H1 (cell line): Measurements from ENCODE around the gene METTL8. TPM values are rescaled to one million over a fixed set of nuclear protein-coding genes. Genes with fewer than 3 reads are reported as not detected.

Experiments
- CTCF ChIA-PET: fragments of 300-600 bp; sonication (Branson Sonifier 250); formaldehyde crosslinking; loops from one replicate; lab custom pipeline; 2021; ENCODE audit not compliant: partially characterized antibody; lab: Charles Lee
- POLR2A ChIA-PET: fragments of 300-600 bp; sonication (Branson Sonifier 250); formaldehyde crosslinking; loops from one replicate; lab custom pipeline; 2021; ENCODE audit warnings: inconsistent platforms; ENCODE audit not compliant: partially characterized antibody; lab: Charles Lee
- DNase-seq, 2 experiments: peaks; one replicate each; pipeline versions ENCODE4 v3.0.0 to v3.0.0-alpha.2; 2010 to 2022; ENCODE audit warnings: low spot score in 2 of 2, low read depth in 1 of 2, mixed read lengths in 1 of 2
- FAIRE-seq: peaks from 2 replicates; lab custom pipeline; 2011; peaks lifted over from hg19 to GRCh38; lab: Jason Lieb, UNC
- H2AFZ ChIP-seq: 2 replicates; pipeline ENCODE4 v1.8.1; 2012; ENCODE audit warnings: low read length, inconsistent platforms
- H2AK5ac ChIP-seq: 2 replicates; pipeline ENCODE4 v1.6.1; 2013; ENCODE audit warnings: low read depth, low read length
- H2BK120ac ChIP-seq: replicated peaks from 2 replicates; pipeline ENCODE3; 2013; ENCODE audit warnings: low read depth, low read length, inconsistent platforms
- H2BK12ac ChIP-seq: 2 replicates; pipeline ENCODE4 v1.6.1; 2013; ENCODE audit warnings: low read depth, low read length
- H2BK15ac ChIP-seq: 2 replicates; pipeline ENCODE4 v1.6.1; 2013; ENCODE audit warnings: low read length
- H2BK20ac ChIP-seq: 2 replicates; pipeline ENCODE4 v1.6.1; 2013; ENCODE audit warnings: low read length
- H2BK5ac ChIP-seq: 2 replicates; pipeline ENCODE4 v1.6.1; 2013; ENCODE audit warnings: low read depth, low read length
- H3K14ac ChIP-seq: 2 replicates; pipeline ENCODE4 v1.6.1; 2013; ENCODE audit warnings: inconsistent platforms; ENCODE audit not compliant: insufficient read length
- H3K18ac ChIP-seq: 2 replicates; pipeline ENCODE4 v1.6.1; 2013; ENCODE audit warnings: low read length; ENCODE audit errors: extremely low read depth
- H3K23ac ChIP-seq: 2 replicates; pipeline ENCODE4 v1.6.1; 2013; ENCODE audit warnings: inconsistent platforms; ENCODE audit not compliant: insufficient read length
- H3K23me2 ChIP-seq: 2 replicates; pipeline ENCODE4 v1.6.1; 2013; ENCODE audit warnings: low read depth, low read length
- H3K27ac ChIP-seq: 2 replicates; pipeline ENCODE4 v1.6.1; 2011; ENCODE audit warnings: low read depth, low read length, inconsistent platforms
- H3K27me3 ChIP-seq, 4 experiments: replicated peaks in 1 of 4; 1 replicate in 1 of 4; 2 replicates in 3 of 4; pipeline versions ENCODE4 v1.6.1 to v1.8.1; 2011 to 2013; ENCODE audit warnings: low read length in 3 of 4, mild to moderate bottlenecking in 3 of 4, inconsistent platforms in 2 of 4, mixed read lengths in 2 of 4, moderate library complexity in 1 of 4; ENCODE audit not compliant: control insufficient read depth in 3 of 4, insufficient read depth in 3 of 4; ENCODE audit errors: extremely low read depth in 1 of 4
- H3K36me3 ChIP-seq, 4 experiments: 2 replicates each; pipeline versions ENCODE4 v1.6.1 to v1.8.1; 2011 to 2013; ENCODE audit warnings: mild to moderate bottlenecking in 4 of 4, low read length in 3 of 4, moderate library complexity in 2 of 4, control low read depth in 1 of 4, inconsistent platforms in 1 of 4; ENCODE audit not compliant: insufficient read depth in 4 of 4, control insufficient read depth in 2 of 4
- H3K4ac ChIP-seq: replicated peaks from 2 replicates; pipeline ENCODE3; 2013; ENCODE audit warnings: low read length, low read depth, mixed read lengths, inconsistent platforms; ENCODE audit not compliant: insufficient read length
- H3K4me1 ChIP-seq, 4 experiments: replicated peaks in 1 of 4; 1 replicate in 1 of 4; 2 replicates in 3 of 4; pipeline versions ENCODE4 v1.6.1 to v1.8.1; 2011 to 2013; ENCODE audit warnings: low read length in 3 of 4, inconsistent platforms in 2 of 4, mixed read lengths in 1 of 4; ENCODE audit not compliant: insufficient read depth in 4 of 4, control insufficient read depth in 3 of 4
- H3K4me2 ChIP-seq, 2 experiments: 2 replicates each; pipeline versions ENCODE4 v1.6.1 to v1.8.1; 2011 to 2013; ENCODE audit warnings: low read depth in 2 of 2, low read length in 2 of 2, control low read depth in 1 of 2, inconsistent platforms in 1 of 2, mild to moderate bottlenecking in 1 of 2; ENCODE audit not compliant: insufficient read depth in 1 of 2
- H3K4me3 ChIP-seq, 4 experiments: fragments of 200-600, 300-600 bp in 1 of 4; sonication (generic), shearing (Covaris generic), sonication (Bioruptor Twin) in 1 of 4; 2 replicates each; pipeline versions ENCODE4 v1.5.1 to v1.8.1; 2011 to 2016; ENCODE audit warnings: low read length in 4 of 4, low read depth in 3 of 4, control low read depth in 2 of 4, inconsistent platforms in 2 of 4, mild to moderate bottlenecking in 2 of 4, mixed read lengths in 1 of 4, moderate library complexity in 1 of 4; ENCODE audit not compliant: insufficient read depth in 2 of 4; ENCODE audit errors: extremely low read depth in 1 of 4
- H3K56ac ChIP-seq: replicated peaks from 2 replicates; pipeline ENCODE3; 2013; ENCODE audit warnings: low read depth, mild to moderate bottlenecking, mixed read lengths, low read length, inconsistent platforms; ENCODE audit not compliant: insufficient read length
- H3K79me1 ChIP-seq: 2 replicates; pipeline ENCODE4 v1.6.1; 2013; ENCODE audit warnings: low read depth, low read length, control low read depth
- H3K79me2 ChIP-seq, 2 experiments: 2 replicates each; pipeline versions ENCODE4 v1.6.1 to v1.8.1; 2012 to 2013; ENCODE audit warnings: low read length in 2 of 2, mild to moderate bottlenecking in 2 of 2, inconsistent platforms in 1 of 2; ENCODE audit not compliant: insufficient read depth in 2 of 2, control insufficient read depth in 1 of 2
- H3K9ac ChIP-seq, 4 experiments: replicated peaks in 1 of 4; 1 replicate in 1 of 4; 2 replicates in 3 of 4; pipeline versions ENCODE4 v1.6.1 to v1.8.1; 2011 to 2013; ENCODE audit warnings: low read depth in 3 of 4, low read length in 3 of 4, control low read depth in 2 of 4, mild to moderate bottlenecking in 2 of 4, moderate library complexity in 2 of 4, inconsistent platforms in 1 of 4; ENCODE audit errors: extremely low read depth in 1 of 4
- H3K9me3 ChIP-seq, 2 experiments: 2 replicates each; pipeline versions ENCODE4 v1.6.1 to v1.8.1; 2012 to 2013; ENCODE audit warnings: mild to moderate bottlenecking in 2 of 2, moderate library complexity in 2 of 2, control low read depth in 1 of 2, inconsistent platforms in 1 of 2, low read depth in 1 of 2, low read length in 1 of 2, mixed read lengths in 1 of 2; ENCODE audit not compliant: insufficient read depth in 2 of 2
- H4K20me1 ChIP-seq, 2 experiments: replicated peaks in 1 of 2; 2 replicates each; pipeline versions ENCODE3 to v1.8.1; 2011 to 2013; ENCODE audit warnings: inconsistent platforms in 2 of 2, low read length in 2 of 2, mild to moderate bottlenecking in 1 of 2; ENCODE audit not compliant: insufficient read depth in 2 of 2, control insufficient read depth in 1 of 2
- H4K5ac ChIP-seq: 2 replicates; pipeline ENCODE4 v1.6.1; 2013; ENCODE audit warnings: low read length, low read depth, mixed read lengths, inconsistent platforms; ENCODE audit not compliant: insufficient read length
- H4K8ac ChIP-seq: 2 replicates; pipeline ENCODE4 v1.8.0; 2013; ENCODE audit warnings: mild to moderate bottlenecking, moderate library complexity, low read length, inconsistent platforms; ENCODE audit not compliant: insufficient read depth; ENCODE audit errors: extremely low read depth
- H4K91ac ChIP-seq: replicated peaks from 2 replicates; pipeline ENCODE3; 2013; ENCODE audit warnings: low read length, mixed read lengths, inconsistent platforms; ENCODE audit not compliant: insufficient read length
- JUN ChIP-seq: IDR thresholded peaks from 2 replicates; pipeline ENCODE4 v1.6.1; 2011; ENCODE audit warnings: low read depth, mild to moderate bottlenecking, improper control_type of control experiment, low read length
- whole genome bisulfite sequencing, 2 experiments: shearing (Covaris generic) in 1 of 2; methylation state at CpG; one replicate each; pipeline versions ENCODE4 v1.1.6 to v1.1.7; 2013 to 2015; ENCODE audit warnings: low lambda C conversion rate in 2 of 2, mixed read lengths in 2 of 2, inconsistent platforms in 1 of 2, low coverage in 1 of 2, missing lambda C conversion rate in 1 of 2; ENCODE audit not compliant: insufficient replicate concordance in 2 of 2, insufficient coverage in 1 of 2, insufficient read length in 1 of 2; ENCODE audit errors: extremely low coverage in 1 of 2, missing lambda C conversion rate in 1 of 2; 5-methylcytosine and 5-hydroxymethylcytosine counted together
- polyA plus RNA-seq, 7 experiments: library from polyadenylated mRNA; depleted of rRNA in 3 of 7; stranded (reverse) in 5 of 7; unstranded in 2 of 7; fragments of >200 nt in 5 of 7; fragments of 200-250 nt in 2 of 7; gene quantifications; 1 replicate in 5 of 7; 2 replicates in 1 of 7; 4 replicates in 1 of 7; pipeline versions ENCODE4 v1.2.1 to v1.2.3, GENCODE V29; 2011 to 2013; ENCODE audit warnings: missing spikeins in 2 of 7, mixed read lengths in 2 of 7
- total RNA-seq: library from RNA; stranded (reverse); fragmentation: NEBNext Ultra II Directional; extraction: Animal tissue kit (Norgen Biotek cat#: 25700); gene quantifications from 2 replicates; pipeline ENCODE4 v1.2.1, GENCODE V29; 2021

METTL8 gene
- total and polyA plus RNA-seq, 2 of the 8 experiments (the other 6 are each of a cell fraction or from before 2014, with no cell fraction given), result 17.6 to 79.7 TPM

DNA sequence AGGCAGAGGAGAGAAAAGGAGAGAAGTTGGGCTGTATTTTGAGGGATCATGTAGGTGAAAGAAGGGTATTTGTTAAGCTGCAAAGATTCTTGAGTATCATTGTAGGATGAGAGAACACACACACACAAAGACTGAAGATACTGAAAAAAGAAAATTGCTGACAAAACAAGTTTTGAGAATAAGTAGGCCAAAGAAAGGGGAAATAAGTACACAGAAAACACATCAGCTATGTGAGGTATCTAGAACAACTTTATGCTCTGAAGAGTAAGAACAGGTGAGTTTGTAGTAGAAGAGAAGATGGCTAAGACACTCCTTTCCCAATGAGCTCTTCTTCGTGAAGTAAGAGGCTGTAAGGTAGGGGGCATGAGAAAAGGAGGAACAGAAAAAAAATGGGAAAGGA, 28.2 kb downstream of the METTL8 start:
- Histone ChIP-seq H3K56ac (no peak overlapping the region), H2BK15ac (no peak overlapping the region), H2AFZ (no peak overlapping the region), H2BK5ac (no peak overlapping the region), H4K5ac (no peak overlapping the region), H2BK120ac (no peak overlapping the region), H3K4me2 (no peak overlapping the region), H3K23ac (no peak overlapping the region), H2AK5ac (no peak overlapping the region), H3K79me2 (peaks cover 0 to 90% of the 10 kb centered on the region in 2 experiments; a peak in 3 of 4 replicates), H4K8ac (no peak overlapping the region), H3K27me3 (no peaks in the 10 kb centered on the region), H3K23me2 (no peaks in the 10 kb centered on the region), H3K36me3 (peaks cover 0 to 9% (median 0%) of the 10 kb centered on the region in 4 experiments; a peak in 2 of 8 replicates), H3K14ac (no peak overlapping the region), H3K9ac (no peak overlapping the region), H3K4me1 (peaks cover 0 to 17% (median 7%) of the 10 kb centered on the region in 4 experiments; a peak in 6 of 7 replicates), H3K79me1 (no peaks in the 10 kb centered on the region), H4K91ac (no peak overlapping the region), H3K4me3 (no peak overlapping the region), H4K20me1 (no peaks in the 10 kb centered on the region), H3K9me3 (peaks cover 4 to 8% of the 10 kb centered on the region in 2 experiments; a peak in 3 of 4 replicates), H2BK12ac (no peak overlapping the region), H3K4ac (no peak overlapping the region), H3K27ac (no peak overlapping the region), H2BK20ac (no peak overlapping the region), H3K18ac (no peak overlapping the region)
- ChIA-PET POLR2A (interaction anchor here (1.2 kb wide), 1 partner anchor 27 kb away, joined by 4 read pairs; no protein-coding TSS in a partner anchor), CTCF (interaction anchor here (1.9 kb wide), 1 partner anchor 11 kb away, joined by 4 read pairs; no protein-coding TSS in a partner anchor)
- WGBS, 2 experiments, result 86% methylated on average over 1 of the region's 1 CpG; no CpG with 5 or more reads in 1 of the 2 experiments
- FAIRE-seq, result no peak
- no peak for DNase-seq
- TF ChIP-seq JUN, result no peak
